Fibroblast of skin of left biceps (primary cell): Measurements from ENCODE around the gene RELN.

ENCODE experiments used
- DNase-seq, 2 experiments: peaks; one replicate each; pipeline ENCODE4 v3.0.0-alpha.2; 2013; ENCODE audit warnings: low read depth in 2 of 2

Gene RELN

DNA sequence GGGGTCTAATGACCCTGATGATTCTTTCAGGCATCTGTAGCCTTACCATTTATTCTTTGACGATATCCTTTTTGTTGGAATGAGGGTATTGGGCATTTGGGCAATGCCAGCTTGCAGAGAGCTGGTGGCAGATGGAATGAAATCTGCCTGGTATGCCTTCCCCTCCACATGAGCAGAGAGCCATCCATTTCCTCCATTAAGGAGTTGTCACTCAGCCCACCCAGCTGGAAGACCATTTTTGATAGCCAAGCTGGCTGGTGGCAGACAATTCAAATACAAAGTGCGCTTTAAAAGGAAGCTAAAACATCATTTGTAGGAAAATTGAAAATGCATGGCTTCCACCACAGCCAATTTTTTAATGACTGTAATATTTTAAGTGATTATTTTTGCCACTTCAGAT, 303.4 kb downstream of the RELN start:
- DNase-seq = no peak

DNA sequence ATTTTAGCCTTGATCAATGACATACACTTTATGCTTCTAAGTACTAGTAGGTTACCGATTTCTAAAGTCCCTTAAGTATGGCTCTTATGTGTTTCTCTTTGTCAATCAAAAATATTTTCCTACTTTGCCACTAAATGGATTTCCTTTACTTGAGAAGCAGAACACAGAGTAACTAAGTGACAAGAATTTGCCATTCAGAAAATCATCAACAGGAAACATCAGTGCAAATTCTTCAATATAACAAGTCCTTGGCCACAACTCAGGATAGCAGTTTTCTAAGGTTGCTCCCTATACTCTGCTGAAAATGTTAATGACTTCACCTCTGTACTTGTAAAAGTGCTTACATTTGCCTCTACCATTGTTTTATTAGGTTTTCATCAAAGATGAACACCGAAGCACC, 303.8 kb downstream of the RELN start:
- DNase-seq = no peak

DNA sequence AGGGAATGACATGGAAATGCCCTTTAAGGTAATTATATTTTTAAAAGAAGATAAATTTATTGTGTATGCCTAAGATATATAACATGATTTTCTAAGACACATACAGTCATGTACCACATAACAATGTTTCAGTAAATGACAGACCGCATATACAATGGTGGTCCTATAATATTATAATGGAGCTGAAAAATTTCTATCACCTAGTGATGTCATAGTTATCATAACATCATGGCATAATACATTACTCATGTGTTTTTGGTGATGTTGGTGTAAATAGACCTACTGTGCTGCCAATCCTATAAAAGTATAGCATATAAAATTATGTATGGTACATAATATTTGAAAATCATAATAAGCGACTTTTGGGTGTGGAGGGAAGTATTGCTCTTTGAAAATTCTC, 306.1 kb downstream of the RELN start:
- DNase-seq = no peak

DNA sequence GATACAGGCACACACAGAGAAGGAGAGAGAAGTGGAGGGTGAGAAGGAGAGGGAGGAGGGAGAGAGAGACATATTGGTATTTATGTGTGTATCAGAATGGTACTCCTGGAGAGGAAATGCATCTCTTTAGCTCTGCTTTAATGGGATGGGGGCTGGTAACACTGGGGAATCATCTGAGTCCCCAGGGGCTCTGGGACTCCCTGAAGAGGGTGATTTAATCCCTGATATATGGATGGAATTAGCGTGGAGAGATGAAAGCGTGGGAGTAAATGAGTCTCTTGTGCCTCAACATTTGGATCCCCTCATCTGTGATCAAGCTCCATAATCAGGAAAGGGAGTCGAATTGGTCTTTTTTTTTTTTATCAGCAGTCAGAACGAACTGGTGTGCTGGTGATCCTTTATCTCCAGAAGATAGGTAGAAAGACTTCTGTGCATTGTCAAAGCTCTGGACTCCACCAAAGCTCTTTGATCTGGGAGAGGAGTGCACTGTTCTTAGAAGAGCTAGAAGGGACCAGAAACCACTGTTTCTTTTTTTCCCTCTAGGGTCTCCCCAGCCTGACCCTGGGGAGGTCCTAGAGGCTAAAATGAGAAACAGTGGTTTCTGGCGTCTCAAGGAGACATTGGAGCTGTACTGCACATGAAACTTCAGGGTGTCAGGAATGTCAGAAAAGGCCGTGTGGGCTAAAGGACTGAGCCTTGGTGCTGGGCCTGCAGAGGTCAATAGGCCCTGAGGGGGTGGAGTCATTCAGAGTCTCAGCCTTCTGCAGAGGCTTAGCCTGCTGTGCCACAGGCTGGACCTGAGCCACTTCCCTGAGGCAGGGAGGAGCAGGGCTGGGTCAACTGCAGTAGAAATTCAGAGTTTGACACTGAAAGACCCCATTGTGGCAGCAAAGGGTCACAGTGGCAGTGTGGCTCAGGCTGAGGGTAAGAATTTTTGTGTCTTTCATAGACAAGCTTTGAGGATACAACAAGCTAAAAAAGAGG, 309.0 kb downstream of the RELN start:
- DNase-seq = no peak

DNA sequence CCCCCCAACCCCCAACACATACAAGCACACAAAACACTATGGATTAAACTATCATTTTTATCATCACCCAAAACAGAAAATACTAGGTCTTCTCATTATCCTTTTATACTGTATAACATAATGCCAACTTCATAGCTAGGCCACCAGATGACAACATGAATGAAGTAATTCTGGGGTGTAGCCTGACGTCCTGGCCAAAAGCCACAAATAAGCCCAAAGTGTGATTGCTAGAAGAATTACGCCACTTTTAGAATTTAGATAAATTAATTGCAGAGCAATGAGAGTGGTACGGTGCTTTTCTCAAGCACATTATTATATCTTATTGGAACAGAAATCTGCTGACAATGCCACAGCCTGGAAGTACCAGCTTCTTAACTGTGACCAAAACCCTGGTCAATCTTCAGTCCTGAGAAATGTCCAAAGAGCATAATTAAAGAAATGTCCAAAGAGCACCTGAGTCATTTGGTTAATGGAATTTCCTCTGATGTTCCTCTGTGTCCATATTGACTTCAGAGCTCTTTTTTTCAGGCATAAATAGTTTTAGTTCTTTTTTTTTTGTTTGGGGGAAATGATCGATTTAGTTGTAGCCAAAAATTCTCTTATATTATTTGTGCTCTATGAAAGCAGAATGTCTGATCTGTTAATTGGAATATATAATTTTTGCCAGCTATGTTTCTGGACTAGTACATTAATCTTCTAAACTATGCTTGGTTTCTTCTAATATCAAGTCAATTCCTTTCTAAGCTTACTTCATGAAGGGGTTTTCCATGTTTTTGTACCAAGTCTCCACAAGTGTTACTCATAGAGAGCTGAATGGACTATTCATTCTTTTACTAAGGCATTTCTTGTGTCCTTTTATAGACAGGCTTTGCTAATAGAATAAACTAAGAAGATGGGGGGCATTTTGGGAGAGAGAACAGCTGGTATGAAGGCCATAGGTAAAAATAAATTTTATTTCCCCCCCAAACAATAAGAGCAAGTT, 310.0 kb downstream of the RELN start:
- DNase-seq = no peak

DNA sequence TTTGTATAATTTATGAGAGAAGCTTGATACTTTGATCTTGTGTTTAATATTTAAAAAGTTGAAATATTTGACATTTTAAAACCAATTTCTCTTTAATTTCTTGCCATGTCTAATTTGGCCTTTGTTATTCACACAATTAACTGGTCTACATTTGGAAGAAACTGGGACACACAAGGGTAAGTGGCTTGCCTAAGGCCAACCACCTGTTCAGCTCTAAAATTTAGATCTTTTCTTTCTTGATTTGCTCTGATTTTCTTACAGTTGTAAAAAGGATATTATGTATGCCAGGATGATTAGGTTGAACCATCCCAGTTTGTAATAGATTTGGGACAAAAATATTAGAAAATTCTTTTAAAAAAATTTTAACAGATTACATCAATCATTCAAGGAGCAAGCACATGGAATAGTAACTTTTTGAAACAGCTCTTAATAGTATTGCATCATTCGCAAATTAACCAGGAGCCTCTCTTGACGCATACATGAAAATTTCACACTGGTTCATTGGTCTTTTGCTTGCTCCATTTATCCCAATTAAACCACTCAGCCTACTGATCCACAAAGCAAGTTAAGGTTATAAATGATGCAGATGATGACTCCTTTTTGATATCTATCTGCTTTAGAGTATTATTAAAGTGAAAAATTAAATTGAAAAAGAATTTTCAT, 321.0 kb downstream of the RELN start:
- DNase-seq = no peak

DNA sequence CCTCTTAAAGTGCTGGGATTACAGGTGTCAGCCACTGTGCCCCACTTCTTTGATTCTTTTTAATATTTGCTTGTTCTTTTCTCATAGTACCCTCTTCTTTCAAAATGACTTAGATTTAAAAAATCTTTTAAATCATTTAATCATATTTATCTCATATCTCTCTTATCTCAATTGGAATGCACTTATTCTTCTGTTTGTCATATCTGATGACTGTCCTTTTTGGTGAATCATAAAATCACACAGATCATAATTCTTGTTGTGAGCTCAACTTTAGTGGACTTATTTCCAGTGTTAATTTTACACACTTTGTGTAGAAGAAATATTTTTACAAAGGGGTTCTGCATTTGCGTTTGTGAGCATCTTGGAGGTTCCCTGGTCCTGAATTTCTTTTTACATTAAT, 323.1 kb downstream of the RELN start:
- no peak for DNase-seq

DNA sequence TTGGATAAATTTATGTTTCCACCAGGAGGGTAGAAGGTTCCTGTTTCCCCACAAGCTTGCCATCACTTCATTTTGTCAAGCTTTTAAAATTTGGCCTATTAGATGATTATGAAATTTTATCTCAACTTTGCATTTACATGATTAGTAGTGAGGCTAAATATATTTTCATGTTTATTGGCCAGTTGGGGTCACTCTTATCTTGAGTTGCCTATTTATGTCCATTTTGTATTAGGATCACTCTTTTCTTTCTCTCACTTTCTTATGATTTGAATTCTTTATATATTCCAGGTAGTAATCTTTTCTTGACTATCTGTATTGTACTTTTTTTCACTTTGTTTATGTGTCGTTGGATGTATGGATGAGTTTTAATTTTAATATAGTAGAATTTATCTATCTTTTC, 324.9 kb downstream of the RELN start:
- DNase-seq = no peak

DNA sequence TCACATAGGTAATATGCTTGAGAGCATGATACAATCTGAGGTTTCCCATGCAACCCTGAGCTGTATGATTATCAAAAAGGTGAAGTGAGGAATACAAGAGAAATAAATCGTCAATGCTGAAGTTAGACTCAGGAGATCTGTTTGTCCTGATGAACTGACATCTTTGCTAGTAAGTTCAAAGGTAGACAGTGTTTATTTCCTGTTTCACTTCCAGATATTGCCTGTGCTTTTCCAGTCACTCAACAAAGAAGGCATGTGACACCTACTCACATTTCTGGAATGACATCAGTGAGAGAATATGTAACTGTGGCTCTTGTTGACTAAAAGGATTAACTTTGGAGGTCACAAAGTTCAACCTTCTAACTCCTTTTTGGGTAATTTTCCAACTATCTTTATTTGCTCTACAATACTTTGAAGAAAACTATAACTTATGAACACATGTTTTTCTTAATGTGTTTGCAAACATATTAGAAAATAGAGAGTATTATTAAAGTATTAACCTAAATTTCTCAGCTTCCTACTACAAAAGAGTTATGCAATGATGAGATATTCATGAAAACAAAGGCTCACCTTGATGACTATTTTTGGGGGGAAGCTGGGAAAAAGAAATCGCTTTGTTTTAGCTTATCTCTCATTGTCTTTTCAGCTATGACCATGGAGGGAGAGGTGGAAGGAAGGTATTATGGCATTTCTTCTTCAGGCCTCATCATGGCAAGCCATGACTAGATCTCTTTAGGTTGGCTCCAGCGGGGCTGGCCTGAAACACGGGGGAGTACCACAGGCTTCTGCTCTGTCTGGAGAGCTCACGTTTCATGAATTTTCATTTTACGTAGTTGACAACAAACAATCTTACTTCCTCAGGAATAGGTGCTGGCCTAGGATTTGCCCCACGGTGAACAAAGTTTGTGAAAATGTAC, 328.7 kb downstream of the RELN start:
- DNase-seq = no peak

DNA sequence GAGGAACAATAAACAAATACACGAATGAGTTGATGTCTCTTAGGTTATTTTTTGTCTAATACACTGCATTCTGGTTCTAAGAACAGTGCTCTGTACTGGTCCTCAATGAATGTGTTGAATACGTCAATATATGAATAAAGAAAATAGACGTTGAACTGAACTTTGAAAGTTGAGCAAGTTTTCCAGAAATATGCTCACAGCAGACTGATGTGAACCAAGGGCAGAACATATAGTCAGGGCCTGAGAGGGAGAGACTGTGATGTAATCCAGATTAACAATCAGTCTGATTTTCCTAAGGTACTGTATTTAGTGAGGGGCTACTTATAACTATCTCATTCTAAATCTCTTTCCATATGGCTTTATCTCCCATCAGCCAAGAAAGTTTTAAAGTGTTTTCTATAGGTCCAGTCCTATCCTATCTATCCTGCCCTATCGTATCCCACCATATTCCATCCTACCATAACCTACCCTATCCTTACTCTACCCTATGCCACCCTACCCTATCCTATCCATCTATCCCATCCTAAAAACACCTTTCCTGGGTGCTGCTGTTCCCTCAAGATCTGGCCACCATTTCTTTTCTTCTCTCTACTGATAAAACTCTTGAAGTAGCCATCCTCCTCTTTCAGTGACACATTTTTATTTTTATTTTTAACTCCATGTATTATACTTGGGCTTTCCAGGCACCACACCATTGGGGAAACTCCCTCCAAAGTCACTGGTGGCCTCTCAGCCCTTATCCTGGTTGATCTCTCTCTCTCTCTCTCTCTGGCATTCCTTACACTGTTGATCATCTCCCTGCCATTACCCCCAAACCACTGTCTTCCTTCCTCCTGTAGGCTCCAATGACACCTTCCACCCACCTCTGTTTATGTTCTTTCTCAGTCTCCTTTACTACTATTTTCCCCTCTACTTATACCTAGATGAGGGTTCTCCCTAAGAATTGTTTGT, 331.1 kb downstream of the RELN start:
- no peak for DNase-seq

DNA sequence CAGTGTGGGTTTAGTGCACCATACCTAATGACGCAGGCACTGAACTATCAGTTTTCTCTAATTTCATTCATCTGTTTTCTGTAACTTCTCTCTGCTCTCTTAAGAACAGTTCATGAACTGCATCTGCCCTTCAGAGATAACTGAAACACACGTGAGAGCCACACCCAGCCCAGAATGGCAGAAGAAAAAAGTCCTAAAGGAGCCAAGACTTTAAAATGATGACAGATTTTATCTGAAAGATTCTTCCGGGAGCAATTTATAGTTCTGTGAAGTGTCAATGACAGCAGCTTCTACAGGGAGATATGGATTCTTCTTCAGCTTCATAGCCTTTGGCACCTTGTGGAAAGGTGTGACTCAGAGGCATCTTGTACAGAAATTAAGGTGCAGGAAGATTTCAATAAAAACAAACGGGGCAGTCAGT, 332.0 kb downstream of the RELN start:
- no peak for DNase-seq

DNA sequence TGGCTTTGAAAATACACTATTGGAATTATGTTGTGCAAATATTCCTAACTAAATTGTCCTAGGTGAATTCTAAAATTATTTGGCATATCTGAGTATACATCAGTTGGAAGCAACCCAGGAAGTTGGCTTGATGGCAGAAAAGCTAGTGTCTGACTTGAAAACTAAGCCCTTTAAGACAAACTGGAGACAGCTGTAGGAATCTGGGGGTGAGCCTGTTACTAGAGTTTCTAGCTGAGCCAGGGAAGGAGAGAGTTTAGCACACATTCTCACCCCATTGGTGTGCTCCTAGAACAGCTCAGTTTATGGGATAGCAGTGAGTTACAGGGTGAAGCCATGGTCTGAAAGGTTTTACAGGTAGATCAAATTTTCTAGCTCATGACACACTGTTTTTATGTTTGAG, 333.2 kb downstream of the RELN start:
- no peak for DNase-seq

DNA sequence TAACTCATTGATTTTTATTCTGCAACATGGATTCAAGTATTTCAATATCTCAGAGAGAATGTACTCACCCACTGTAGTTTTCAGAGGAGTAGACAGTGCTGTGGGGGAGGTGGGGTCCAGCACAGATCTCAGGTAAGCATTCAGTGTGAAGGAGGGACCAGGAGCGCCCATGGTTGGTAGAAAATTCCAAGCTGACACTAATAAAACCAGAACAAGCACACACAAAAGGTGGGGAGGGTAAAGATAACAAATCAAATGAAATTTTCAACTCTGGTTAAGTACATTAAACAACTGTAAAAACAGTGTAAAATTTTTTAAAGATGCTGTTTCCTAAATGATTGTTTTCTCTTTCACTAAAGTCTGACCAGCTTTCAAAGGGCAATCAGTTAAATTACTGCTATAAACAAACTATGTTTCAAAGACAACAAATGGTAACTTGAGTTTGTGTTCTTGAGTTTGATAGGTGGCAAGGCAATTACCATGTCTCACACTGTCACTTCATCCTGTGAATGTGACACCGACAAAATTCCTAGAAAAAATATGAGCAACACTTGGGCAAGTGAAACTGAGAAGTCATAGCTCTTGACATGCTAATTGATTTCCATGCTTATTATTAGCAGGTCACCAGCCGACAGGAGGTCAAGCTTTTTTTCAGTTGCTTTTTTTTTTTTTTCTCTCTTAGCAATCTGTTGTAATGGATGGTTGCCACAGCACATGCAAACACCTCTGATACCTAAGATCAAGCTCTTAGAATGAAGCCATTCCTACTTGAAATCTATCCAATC, 337.7 kb downstream of the RELN start:
- DNase-seq = no peak

DNA sequence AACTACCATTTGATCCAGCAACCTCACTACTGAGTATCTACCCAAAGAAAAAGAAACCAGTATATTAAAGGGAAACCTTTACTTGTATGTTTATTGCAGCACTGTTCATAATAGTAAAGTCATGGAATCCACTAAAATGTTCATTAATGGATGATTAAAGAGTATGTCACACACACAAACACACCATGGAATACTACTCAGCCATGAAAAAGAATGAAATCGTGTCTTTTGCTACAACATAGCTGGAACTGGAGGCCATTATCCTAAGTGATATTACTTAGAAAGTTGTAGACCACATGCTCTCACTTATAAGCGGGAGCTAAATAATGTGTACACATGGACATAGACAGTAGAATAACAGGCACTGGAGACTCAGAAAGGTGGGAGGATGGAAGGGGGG, 340.4 kb downstream of the RELN start:
- no peak for DNase-seq

DNA sequence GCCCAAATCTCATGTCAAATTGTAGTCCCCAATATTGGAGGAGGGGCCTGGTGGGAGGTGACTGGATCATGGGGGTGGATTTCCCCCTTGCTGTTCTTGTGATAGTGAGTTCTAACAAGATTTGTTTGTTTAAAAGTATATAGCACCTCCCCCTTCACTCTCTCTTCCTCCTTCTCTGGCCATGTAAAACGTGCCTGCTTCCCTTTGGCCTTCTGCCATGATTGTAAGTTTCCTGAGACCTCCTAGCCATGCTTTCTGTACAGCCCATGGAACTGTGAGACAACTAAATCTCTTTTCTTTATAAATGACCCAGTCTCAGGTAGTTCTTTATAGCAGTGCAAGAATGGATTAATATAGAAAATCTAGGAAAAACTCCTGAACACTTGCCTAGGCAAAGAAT, 341.3 kb downstream of the RELN start:
- DNase-seq = no peak

DNA sequence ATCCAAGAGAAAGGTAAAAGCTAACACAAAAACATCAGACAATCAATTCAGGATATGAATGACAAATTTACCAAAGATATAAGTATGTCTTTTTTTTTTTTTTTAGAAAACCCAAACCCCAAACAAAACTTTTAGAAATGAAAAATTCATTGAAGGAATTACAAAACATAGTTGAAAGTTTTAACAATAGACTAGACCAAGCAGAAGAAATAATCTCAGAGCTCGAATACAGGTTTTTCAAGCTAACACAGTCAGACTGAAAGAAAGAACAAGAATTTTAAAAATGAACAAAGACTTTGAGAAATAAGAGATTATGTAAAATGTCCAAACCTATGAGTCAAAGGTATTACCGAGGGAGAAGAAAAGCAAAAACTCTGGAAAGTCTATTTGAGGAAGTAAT, 345.1 kb downstream of the RELN start:
- no peak for DNase-seq

DNA sequence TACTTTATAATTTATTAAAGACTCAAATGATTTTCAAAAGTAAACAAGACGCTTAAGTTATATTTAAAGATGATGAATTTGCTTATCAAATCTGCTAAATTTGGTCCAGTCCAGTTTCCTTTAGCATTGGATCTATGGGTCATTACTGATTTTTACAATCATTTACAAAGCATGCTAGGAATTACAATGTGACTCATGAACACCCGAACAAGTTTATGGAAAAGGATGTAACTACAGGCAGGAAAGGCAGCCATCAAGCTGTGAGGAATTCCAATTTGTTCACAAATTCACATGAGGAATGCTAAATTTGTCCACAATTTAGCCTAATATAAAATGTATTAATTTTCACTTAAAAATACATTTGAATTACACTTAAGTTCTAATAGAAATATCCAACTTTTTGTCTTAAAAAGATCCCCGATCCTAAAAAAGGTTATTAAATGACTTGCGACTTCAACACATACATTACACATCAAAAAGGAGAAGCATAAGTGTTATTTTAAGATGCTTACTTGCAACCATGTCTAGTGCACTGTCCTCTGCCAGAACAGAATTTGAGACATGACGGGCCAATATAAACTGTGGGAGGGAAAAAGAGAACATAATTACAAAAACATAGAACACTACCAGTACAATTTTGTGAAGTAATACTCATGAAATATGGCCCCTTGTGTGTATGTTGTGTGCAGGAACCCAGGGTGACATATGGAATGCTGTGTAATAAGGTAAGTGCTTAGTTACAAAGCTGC, 349.3 kb downstream of the RELN start:
- peak in 1 of 2 experiments; percentile 36 for DNase-seq

DNA sequence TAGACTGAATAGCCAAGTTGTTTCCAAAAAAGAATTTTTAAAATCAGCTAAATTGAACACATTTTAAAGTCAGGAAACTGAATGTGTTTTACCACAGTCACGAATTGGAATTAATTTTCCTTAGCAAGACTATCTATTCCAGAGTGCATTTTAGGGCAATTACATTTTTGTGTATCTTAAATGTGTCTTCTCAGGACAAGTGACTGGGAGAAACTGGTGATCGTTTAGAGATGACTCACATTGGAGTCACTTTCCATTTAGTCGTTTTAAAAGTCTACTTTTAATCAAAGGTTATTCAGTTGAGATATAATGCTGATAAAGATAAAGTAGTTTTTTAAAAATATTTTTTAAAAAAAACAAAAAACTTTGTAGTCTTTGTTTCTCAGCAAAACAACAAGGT, 351.7 kb downstream of the RELN start:
- no peak for DNase-seq
